ENCODE measurements around the gene PHC3. TPM values are rescaled to one million over a fixed set of nuclear protein-coding genes. Genes with fewer than 3 reads are reported as not detected.

The PHC3 gene
- total and polyA plus RNA-seq, 10 donors, result 4.9 to 130 (median 92.8) TPM

Small RNAs within 50 kb of the gene (small RNA-seq; reads per million reads assigned to genes)
- gene RNU4-38P (0 reads per million in 4 donors), gene RNU6-315P (0 to 0.08 (median 0) reads per million in 4 donors)

Other genes starting within 250 kb of the PHC3 start
- gene SEC62, start 214.9 kb downstream of the PHC3 start, total RNA-seq, result 100 to 1,000 TPM in 4 of 7 donors, 10 to 100 TPM in 3; 56.8 to 178 (median 132) TPM
- 100 to 1,000 TPM in 1 of 3 donors, 10 to 100 TPM in 2; 32.8 to 117 (median 68.1) TPM for gene SEC62, start 214.9 kb downstream of the PHC3 start, polyA plus RNA-seq
- 10 to 100 TPM; 21.2 to 52.2 (median 28.7) TPM for gene GPR160, start 143.7 kb downstream of the PHC3 start, total RNA-seq
- 10 to 100 TPM; 17.1 to 21.9 (median 17.6) TPM for gene GPR160, start 143.7 kb downstream of the PHC3 start, polyA plus RNA-seq
- gene PRKCI, start 40.7 kb upstream of the PHC3 start, total RNA-seq, result 10 to 100 TPM; 12.0 to 28.7 (median 18.5) TPM
- 1 to 10 TPM; 3.6 to 5.8 (median 3.8) TPM for gene PRKCI, start 40.7 kb upstream of the PHC3 start, polyA plus RNA-seq
- gene SKIL, start 176.0 kb upstream of the PHC3 start, total RNA-seq, result 10 to 100 TPM; 32.8 to 48.2 (median 36.2) TPM
- 1 to 10 TPM; 9.1 to 9.7 (median 9.3) TPM for gene SKIL, start 176.0 kb upstream of the PHC3 start, polyA plus RNA-seq
- gene CLDN11, start 237.1 kb upstream of the PHC3 start, total RNA-seq, result 10 to 100 TPM in 1 of 7 donors, 1 to 10 TPM in 6; 1.9 to 10.7 (median 6.7) TPM
- gene CLDN11, start 237.1 kb upstream of the PHC3 start, polyA plus RNA-seq, result 1 to 10 TPM in 2 of 3 donors, under 1 TPM in 1; 0.70 to 3.2 (median 1.6) TPM

All from spleen (tissue), 11 donors.